ENCODE data around the gene ZFPM1.

GRCh38 chr16:88568710-88569613 is 115.9 kb downstream of the ZFPM1 start:
- TF ChIP-seq CTCF (IDR thresholded peaks at IDR 0.05), result no peak
- TF ChIP-seq TCF7L2 (IDR thresholded peaks at IDR 0.05; ENCODE audit: low read depth, low read length), result no peak
- TF ChIP-seq POLR2AphosphoS5 (IDR thresholded peaks at IDR 0.05; ENCODE audit: low read depth, low read length), result no peak
- no peak for TF ChIP-seq REST (IDR thresholded peaks at IDR 0.05; ENCODE audit: insufficient read depth in 1 of 2, low read depth in 2 of 2, low read length in 1 of 2)
- no peak for TF ChIP-seq SIN3A (IDR thresholded peaks at IDR 0.05; ENCODE audit: borderline replicate concordance, insufficient read depth, low read depth, low read length)

All from Panc1 (cell line).